C4-2B (cell line): ENCODE results near the gene LDLRAP1.

Experiments used
- H3K27ac ChIP-seq: fragments of 450-650 bp; 2 replicates; pipeline ENCODE4 v1.5.1; 2017
- ZFX ChIP-seq: fragments of 450-650 bp; IDR thresholded peaks from 2 replicates; pipeline ENCODE4 v1.6.1; 2017
- TF ChIP-seq, protein P1 (sequence below): fragments of 450-650 bp; conservative IDR thresholded peaks from 2 replicates; pipeline ENCODE4 v1.5.1; 2017; ENCODE audit warnings: mild to moderate bottlenecking

The LDLRAP1 gene

DNA sequence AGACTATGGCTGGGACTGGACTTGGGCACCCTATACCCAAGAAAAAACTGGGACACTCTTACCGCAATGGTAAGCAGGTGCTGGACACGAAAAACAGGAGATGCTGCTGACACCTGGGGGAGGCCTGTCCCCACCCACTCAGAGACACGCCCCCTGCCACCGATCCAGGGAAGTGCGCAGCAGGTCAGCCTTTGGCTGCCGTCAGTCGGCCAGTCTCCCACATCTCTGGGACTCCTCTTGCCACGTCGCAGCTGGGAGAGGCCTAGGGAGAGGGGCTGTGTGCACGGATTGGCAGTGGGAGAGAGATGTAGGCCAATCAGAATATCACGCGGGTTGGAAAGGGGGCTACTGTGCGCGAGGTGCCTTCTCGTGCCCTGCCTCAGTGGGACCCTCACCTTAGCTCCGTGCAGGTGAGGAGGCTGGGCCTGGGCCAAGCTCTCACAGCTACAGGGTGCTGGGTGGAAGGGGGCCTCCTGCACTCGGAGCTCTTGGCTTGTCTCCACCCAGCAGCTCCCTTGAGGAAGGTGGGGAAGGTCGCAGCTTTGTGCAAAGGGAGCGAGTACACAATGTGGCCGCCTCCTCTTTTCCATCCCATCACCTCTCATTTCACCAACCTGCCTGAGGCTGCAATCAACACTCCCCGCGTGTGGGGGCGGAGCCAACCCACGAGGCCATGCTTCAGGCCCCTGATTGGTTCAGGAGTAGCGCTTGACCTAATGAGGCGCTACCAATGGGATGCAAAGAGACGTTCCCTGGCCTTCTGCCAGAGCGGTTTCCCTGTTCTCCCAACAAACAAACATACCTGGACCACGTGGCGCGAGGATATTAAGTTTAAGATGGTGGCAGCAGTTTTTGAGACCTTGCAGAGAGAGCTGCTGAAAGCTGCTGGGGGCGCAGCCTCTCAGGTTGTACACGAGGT is 25.7 kb upstream of the LDLRAP1 start:
- TF ChIP-seq, protein P1, sequence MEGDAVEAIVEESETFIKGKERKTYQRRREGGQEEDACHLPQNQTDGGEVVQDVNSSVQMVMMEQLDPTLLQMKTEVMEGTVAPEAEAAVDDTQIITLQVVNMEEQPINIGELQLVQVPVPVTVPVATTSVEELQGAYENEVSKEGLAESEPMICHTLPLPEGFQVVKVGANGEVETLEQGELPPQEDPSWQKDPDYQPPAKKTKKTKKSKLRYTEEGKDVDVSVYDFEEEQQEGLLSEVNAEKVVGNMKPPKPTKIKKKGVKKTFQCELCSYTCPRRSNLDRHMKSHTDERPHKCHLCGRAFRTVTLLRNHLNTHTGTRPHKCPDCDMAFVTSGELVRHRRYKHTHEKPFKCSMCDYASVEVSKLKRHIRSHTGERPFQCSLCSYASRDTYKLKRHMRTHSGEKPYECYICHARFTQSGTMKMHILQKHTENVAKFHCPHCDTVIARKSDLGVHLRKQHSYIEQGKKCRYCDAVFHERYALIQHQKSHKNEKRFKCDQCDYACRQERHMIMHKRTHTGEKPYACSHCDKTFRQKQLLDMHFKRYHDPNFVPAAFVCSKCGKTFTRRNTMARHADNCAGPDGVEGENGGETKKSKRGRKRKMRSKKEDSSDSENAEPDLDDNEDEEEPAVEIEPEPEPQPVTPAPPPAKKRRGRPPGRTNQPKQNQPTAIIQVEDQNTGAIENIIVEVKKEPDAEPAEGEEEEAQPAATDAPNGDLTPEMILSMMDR, result 0 out of 2 replicates have a peak, but pooled peaks have one; percentile 2
- TF ChIP-seq ZFX, result no peak
- H3K27ac ChIP-seq, result no peak overlapping the region

DNA sequence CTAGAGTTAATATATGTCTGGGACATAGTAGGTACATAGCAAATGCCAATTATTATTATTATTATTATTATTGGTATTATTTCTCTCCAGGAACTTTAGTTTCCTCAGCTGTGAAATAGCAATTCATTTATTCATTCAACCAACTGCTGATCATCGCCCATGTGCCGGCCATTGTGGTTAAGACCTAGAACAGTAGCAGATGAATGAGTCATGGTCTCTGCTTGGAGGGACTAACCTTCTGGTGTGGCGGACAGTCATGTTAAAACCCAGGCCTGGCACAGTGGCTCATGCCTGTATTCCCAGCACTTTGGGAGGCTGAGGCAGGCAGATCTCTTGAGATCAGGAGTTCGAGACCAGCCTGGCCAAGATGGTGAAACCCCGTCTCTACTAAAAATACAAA is 23.8 kb upstream of the LDLRAP1 start:
- no peak overlapping the region for H3K27ac ChIP-seq
- TF ChIP-seq, protein P1, result no peak

DNA sequence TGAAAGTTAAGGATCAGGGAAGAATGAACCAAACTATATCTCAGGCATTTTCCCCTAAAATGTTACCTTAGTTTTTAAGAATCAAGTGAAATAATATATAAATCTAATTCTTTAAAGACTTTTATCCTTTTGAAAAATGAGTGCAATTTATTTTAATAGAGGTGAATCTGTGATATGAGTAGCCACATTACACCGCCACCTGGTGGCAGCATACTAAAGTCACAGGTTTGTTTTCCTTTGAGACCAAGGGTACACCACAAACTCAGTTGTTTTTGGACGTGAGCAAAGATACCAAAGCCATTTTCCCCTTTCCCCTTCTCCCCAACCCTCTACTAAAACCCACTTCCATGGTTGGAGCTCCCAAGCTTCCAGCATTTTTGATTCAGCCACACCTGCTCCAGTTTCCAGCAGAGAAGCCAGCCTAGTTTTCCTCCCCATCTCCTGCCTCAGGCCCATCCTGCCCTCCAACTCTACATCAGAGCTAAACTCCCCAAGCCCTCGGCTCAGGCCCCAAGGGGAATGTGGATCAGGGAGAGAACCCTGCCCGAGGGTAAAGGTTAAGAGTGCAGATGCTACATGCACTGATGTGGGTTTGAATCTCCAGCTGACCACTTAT is 22.9 kb upstream of the LDLRAP1 start:
- TF ChIP-seq, protein P1, result peak; percentile 66
- TF ChIP-seq ZFX, result no peak
- H3K27ac ChIP-seq, result no peak overlapping the region

DNA sequence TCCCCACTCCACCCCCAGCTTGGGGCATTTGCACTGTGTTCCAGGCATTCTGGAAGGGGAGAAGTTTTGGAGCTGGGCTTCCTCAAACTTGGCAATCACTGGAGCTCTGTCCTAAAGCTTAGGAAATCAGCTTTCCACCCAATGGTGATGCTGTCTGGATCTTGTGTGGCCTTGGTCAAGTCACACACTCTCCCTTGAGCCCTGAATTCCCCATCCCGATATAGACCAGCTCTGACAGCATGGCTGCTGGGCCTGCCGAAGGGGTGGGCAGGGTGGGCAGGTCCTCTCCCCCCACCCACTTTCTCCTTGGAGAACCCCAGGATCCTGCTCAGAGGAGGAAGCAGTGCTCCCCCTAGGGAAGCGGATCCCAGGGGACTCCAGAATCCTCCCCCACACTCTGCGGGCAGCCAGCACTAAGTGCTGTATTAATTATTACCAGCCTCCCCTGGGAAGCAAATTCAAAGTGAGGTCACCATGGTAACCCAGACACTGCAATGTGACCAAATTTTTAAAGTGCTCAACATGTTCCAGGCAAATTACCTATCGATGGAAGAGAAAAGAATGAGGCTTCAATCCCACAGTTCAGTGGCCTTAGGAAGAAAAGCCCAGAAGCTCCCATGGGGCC is 21.3 kb upstream of the LDLRAP1 start:
- TF ChIP-seq, protein P1, result no peak
- TF ChIP-seq ZFX, result no peak
- no peak overlapping the region for H3K27ac ChIP-seq

DNA sequence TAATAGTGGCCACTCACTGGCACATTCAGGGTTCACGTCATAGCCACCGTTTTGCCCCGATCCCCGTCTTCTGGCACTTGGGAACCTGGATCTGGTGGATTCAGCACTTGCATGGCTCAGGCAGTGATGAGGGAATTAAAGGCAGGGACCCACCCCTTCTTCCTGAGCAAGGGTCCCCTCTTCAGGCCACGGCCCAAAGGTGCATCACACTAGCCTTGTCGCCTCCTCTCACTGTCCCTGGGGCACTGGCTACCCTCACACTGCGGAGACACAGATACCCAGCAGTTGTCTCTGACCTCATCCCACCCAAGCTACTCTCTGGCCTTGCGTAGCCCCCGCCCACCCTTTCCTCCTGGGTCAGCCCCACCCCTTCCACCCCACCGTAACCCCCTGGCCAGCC is 19.9 kb upstream of the LDLRAP1 start:
- TF ChIP-seq ZFX, result no peak
- TF ChIP-seq, protein P1, result no peak
- H3K27ac ChIP-seq, result no peak overlapping the region

DNA sequence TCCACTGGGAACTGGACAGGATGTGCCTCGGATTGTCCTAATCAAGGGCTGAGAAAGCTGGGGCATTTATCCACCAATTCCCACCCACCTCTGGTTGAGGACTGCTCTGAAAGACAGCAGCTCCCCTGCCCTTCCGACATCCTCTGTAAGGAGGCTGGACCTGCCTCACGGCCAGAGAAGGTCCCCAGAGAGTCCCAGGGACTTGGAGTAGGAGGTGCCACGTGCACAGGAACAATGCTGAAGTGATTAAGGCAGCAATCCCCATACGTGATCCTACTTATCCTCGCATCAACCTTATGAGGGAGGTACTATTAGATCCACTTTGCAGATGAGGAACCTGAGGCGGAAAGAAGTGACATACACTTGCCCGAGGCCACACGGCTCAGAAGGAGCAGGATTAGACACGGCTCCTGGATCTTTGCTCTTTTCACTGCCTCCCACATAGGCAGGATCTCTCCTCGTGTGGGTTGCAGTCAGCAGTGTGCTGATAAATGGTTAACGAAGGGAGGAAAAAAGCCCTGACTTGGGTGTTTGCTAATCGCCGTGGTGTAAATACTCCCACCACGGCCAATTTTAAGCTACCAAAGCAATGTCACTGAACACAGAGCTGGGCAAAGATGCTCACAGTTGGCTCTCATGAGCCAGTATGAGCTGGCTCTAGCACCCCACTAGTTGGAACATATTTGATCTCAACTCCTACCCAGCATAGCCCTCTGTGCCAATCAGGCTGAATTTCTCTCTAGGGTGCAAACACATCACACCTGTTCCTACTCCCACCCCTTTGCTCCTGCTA is 18.6 kb upstream of the LDLRAP1 start:
- no peak overlapping the region for H3K27ac ChIP-seq

More for the DNA sequence above, 18.6 kb upstream of the LDLRAP1 start:
- TF ChIP-seq, protein P1, result no peak
